HepG2 (cell line): ENCODE results near the gene GRID1. TPM values are rescaled to one million over a fixed set of nuclear protein-coding genes. Genes with fewer than 3 reads are reported as not detected.

Experiments
- ATAC-seq: fragments of 200-7000 bp; cut with Tn5 transposase; 3 replicates; pipeline ENCODE4 v1.9.1; 2020; ENCODE audit warnings: mild to moderate bottlenecking, moderate library complexity
- BruUV-seq: library from RNA; stranded (reverse); fragments of 400-500 nt; replicated peaks from 2 replicates; lab custom pipeline; 2021; lab: Mats Ljungman, UMichigan
- CTCF ChIA-PET: fragments of 300-600 bp; formaldehyde crosslinking; extraction: SDS; loops from one replicate; lab custom pipeline; 2021; ENCODE audit warnings: low total read pairs, inconsistent platforms, low intra/inter-chr PET ratio; lab: Yijun Ruan, JAX
- POLR2A ChIA-PET: fragments of 350-600 bp; sonication (Branson Sonifier 250); formaldehyde crosslinking; loops from one replicate; lab custom pipeline; 2020; ENCODE audit warnings: antibody characterized with exemption, inconsistent platforms; lab: Yijun Ruan, JAX
- DNase-seq: peaks from one replicate; pipeline ENCODE4 v3.0.0-alpha.2; 2015; ENCODE audit warnings: low spot score
- FAIRE-seq: peaks from 3 replicates; lab custom pipeline; 2011; peaks lifted over from hg19 to GRCh38; lab: Jason Lieb, UNC
- H2AFZ ChIP-seq: one replicate; pipeline ENCODE4 v1.6.1; 2011; ENCODE audit warnings: low read length, inconsistent platforms
- H3K27ac ChIP-seq: fragments of 300-600 bp; 3 replicates; pipeline ENCODE4 v1.8.0; 2011; ENCODE audit warnings: mixed run types, mild to moderate bottlenecking, mixed read lengths, low read length, inconsistent platforms; ENCODE audit not compliant: insufficient read depth; ENCODE audit errors: extremely low read length
- H3K27me3 ChIP-seq, 2 experiments: fragments of 200-600 bp in 1 of 2; 2 replicates in 1 of 2; 3 replicates in 1 of 2; pipeline versions ENCODE4 v1.6.0 to v1.8.0; 2011; ENCODE audit warnings: low read length in 2 of 2, mild to moderate bottlenecking in 2 of 2, moderate library complexity in 2 of 2, inconsistent platforms in 1 of 2; ENCODE audit not compliant: insufficient read depth in 2 of 2, control insufficient read depth in 1 of 2
- H3K36me3 ChIP-seq, 2 experiments: fragments of 200-600 bp in 1 of 2; replicated peaks in 1 of 2; 2 replicates in 1 of 2; 3 replicates in 1 of 2; pipeline versions ENCODE4 v1.5.1 to v1.8.0; 2011; ENCODE audit warnings: low read length in 2 of 2, inconsistent platforms in 1 of 2; ENCODE audit not compliant: insufficient read depth in 2 of 2, control insufficient read depth in 1 of 2
- H3K4me1 ChIP-seq: 2 replicates; pipeline ENCODE4 v1.5.1; 2012; ENCODE audit warnings: low read length, inconsistent platforms; ENCODE audit not compliant: insufficient read depth
- H3K4me2 ChIP-seq: 2 replicates; pipeline ENCODE4 v1.6.0; 2011; ENCODE audit warnings: low read depth, low read length, inconsistent platforms
- H3K4me3 ChIP-seq, 3 experiments: fragments of 200-600 bp in 1 of 3; sonication (generic), shearing (Covaris generic) in 1 of 3; replicated peaks in 1 of 3; 2 replicates each; pipeline ENCODE4 v1.5.1; 2011 to 2016; ENCODE audit warnings: low read length in 3 of 3, inconsistent platforms in 2 of 3, low read depth in 2 of 3, mild to moderate bottlenecking in 2 of 3, control low read depth in 1 of 3, mixed read lengths in 1 of 3; ENCODE audit not compliant: insufficient read depth in 1 of 3
- H3K79me2 ChIP-seq: one replicate; pipeline ENCODE4 v1.6.1; 2011; ENCODE audit warnings: low read length, inconsistent platforms; ENCODE audit not compliant: insufficient read depth
- H3K9ac ChIP-seq: 2 replicates; pipeline ENCODE4 v1.6.0; 2011; ENCODE audit warnings: mild to moderate bottlenecking, low read depth, low read length, inconsistent platforms; ENCODE audit not compliant: insufficient read depth
- H3K9me3 ChIP-seq: 2 replicates; pipeline ENCODE4 v1.5.1; 2012; ENCODE audit warnings: mild to moderate bottlenecking, low read length
- H4K20me1 ChIP-seq: 2 replicates; pipeline ENCODE4 v1.6.0; 2011; ENCODE audit warnings: inconsistent platforms, mild to moderate bottlenecking, low read length, moderate library complexity; ENCODE audit not compliant: insufficient read depth
- NR2C2 ChIP-seq: sonication (generic); formaldehyde crosslinking; IDR thresholded peaks from 2 replicates; pipeline ENCODE4 v1.4.0; 2020; ENCODE audit warnings: missing genetic modification reagents, mild to moderate bottlenecking, moderate library complexity, borderline replicate concordance
- TBL1XR1 ChIP-seq: fragments of 150-350 bp; IDR thresholded peaks from 2 replicates; pipeline ENCODE4 v1.6.1; 2014; ENCODE audit warnings: borderline replicate concordance, low read length; ENCODE audit not compliant: partially characterized antibody
- TCF7 ChIP-seq: sonication (generic); IDR thresholded peaks from 2 replicates; pipeline ENCODE4 v1.6.1; 2016; ENCODE audit warnings: antibody characterized with exemption, low read depth
- ZNF12 ChIP-seq: sonication (generic); formaldehyde crosslinking; IDR thresholded peaks from 2 replicates; pipeline ENCODE4 v1.5.0; 2020; ENCODE audit warnings: missing genetic modification reagents
- ZNF234 ChIP-seq: sonication (generic); formaldehyde crosslinking; conservative IDR thresholded peaks from 2 replicates; pipeline ENCODE4 v1.5.1; 2020; ENCODE audit warnings: mild to moderate bottlenecking, missing genetic modification reagents
- ZNF343 ChIP-seq: sonication (generic); formaldehyde crosslinking; IDR thresholded peaks from 2 replicates; pipeline ENCODE4 v1.4.0; 2020; ENCODE audit warnings: mild to moderate bottlenecking, missing genetic modification reagents
- ZNF564 ChIP-seq: sonication (generic); formaldehyde crosslinking; IDR thresholded peaks from 2 replicates; pipeline ENCODE4 v1.8.1; 2023; ENCODE audit warnings: mild to moderate bottlenecking, missing genetic modification reagents
- ZNF703 ChIP-seq: sonication (generic); formaldehyde crosslinking; IDR thresholded peaks from 2 replicates; pipeline ENCODE4 v1.5.1; 2020; ENCODE audit warnings: missing genetic modification reagents, mild to moderate bottlenecking, moderate library complexity, borderline replicate concordance
- ZNF839 ChIP-seq: sonication (generic); formaldehyde crosslinking; IDR thresholded peaks from 2 replicates; pipeline ENCODE4 v1.4.0; 2020; ENCODE audit warnings: missing genetic modification reagents, mild to moderate bottlenecking, borderline replicate concordance
- ZSCAN20 ChIP-seq: sonication (generic); formaldehyde crosslinking; IDR thresholded peaks from 2 replicates; pipeline ENCODE4 v1.4.0; 2020; ENCODE audit warnings: missing genetic modification reagents, mild to moderate bottlenecking, borderline replicate concordance
- ZXDC ChIP-seq: sonication (generic); formaldehyde crosslinking; IDR thresholded peaks from 2 replicates; pipeline ENCODE4 v1.5.0; 2020; ENCODE audit warnings: mild to moderate bottlenecking, missing genetic modification reagents
- WGBS: methylation state at CpG from one replicate; pipeline ENCODE4 v1.1.6; 2017; ENCODE audit warnings: low lambda C conversion rate; 5-methylcytosine and 5-hydroxymethylcytosine counted together
- in situ Hi-C: cut with HindIII; loops from 2 replicates; pipeline ENCODE4 v1.10.0; 2017; ENCODE audit warnings: low pct_unique_long_range_greater_than_20kb; ENCODE audit not compliant: extremely low pct_ligation_motif_present
- intact Hi-C: fragments of 100-400 bp; cut with micrococcal nuclease; formaldehyde crosslinking; loops from one replicate; pipeline ENCODE4 v1.10.0; 2022; ENCODE audit not compliant: unreplicated experiment
- polyA plus RNA-seq, 8 experiments: library from polyadenylated mRNA; depleted of rRNA in 3 of 8; stranded (reverse) in 7 of 8; unstranded in 1 of 8; fragments of >200 nt; fragmentation: Illumina TruSeq in 4 of 8; extraction: Trizol in 4 of 8; gene quantifications; 2 replicates each; pipeline versions ENCODE4 v1.2.1 to v1.2.3, GENCODE V29; 2011 to 2016; ENCODE audit warnings: low read depth in 4 of 8, missing spikeins in 1 of 8, mixed read lengths in 1 of 8; ENCODE audit not compliant: insufficient read depth in 1 of 8
- total RNA-seq, 5 experiments: library from RNA; depleted of rRNA; stranded (reverse); fragments of >200 nt; fragmentation: Illumina TruSeq; extraction: Trizol; gene quantifications; 2 replicates each; pipeline ENCODE4 v1.2.3, GENCODE V29; 2016; ENCODE audit warnings: low read depth in 1 of 5
- TF ChIP-seq, protein P1 (sequence below): IDR thresholded peaks from 2 replicates; pipeline ENCODE4 v1.6.1; 2016; ENCODE audit warnings: mild to moderate bottlenecking
- TF ChIP-seq, protein P2 (sequence below): sonication (generic); formaldehyde crosslinking; IDR thresholded peaks from 2 replicates; pipeline ENCODE4 v1.9.0; 2021; ENCODE audit warnings: missing genetic modification reagents, borderline replicate concordance

GRID1 gene
- total and polyA plus RNA-seq, 2 of the 13 experiments (the other 11 are each of a cell fraction or from before 2014, with no cell fraction given), result 0.05 TPM; not detected in 1

- H3K9me3 ChIP-seq, result no peaks in the 10 kb centered on the region
- H3K9ac ChIP-seq, result no peak overlapping the region
- no peak overlapping the region for H3K4me3 ChIP-seq
- peaks cover 7 to 43% of the 10 kb centered on the region in 2 experiments; a peak in 3 of 5 replicates for H3K27me3 ChIP-seq
- 0 out of 2 replicates have a peak, but pooled peaks have one; percentile 49 for TF ChIP-seq ZNF12 (CRISPR knock-in tag)
- TF ChIP-seq ZNF839, result no peak
- H3K79me2 ChIP-seq, result no peaks in the 10 kb centered on the region
- ATAC-seq (no peak), DNase-seq (no peak), FAIRE-seq (no peak)
- no peaks in the 10 kb centered on the region for H4K20me1 ChIP-seq
- no peak overlapping the region for H3K4me2 ChIP-seq
- no peaks in the 10 kb centered on the region for H3K36me3 ChIP-seq
- in situ Hi-C loops, result no loop called here
- ChIA-PET CTCF (no interaction called here), POLR2A (no interaction called here)
- H3K4me1 ChIP-seq, result peaks cover 8% of the 10 kb centered on the region
- no peak overlapping the region for H3K27ac ChIP-seq
- no TSS peak for BruUV-seq
- intact Hi-C loops, result no loop called here
- no peak overlapping the region for H2AFZ ChIP-seq
- WGBS, result 19% methylated on average over 2 of the region's 3 CpGs
Observed at GRCh38 chr10:86356296-86356695, 10.3 kb downstream of the GRID1 start.

- BruUV-seq, result no TSS peak
- Histone ChIP-seq H3K9me3 (no peaks in the 10 kb centered on the region), H3K36me3 (no peaks in the 10 kb centered on the region), H3K4me2 (no peak overlapping the region), H4K20me1 (no peaks in the 10 kb centered on the region), H3K4me3 (no peak overlapping the region), H3K79me2 (no peaks in the 10 kb centered on the region), H3K9ac (no peak overlapping the region), H3K27me3 (peaks cover 7 to 36% of the 10 kb centered on the region in 2 experiments; a peak in 3 of 5 replicates), H3K4me1 (peaks cover 1% of the 10 kb centered on the region), H2AFZ (no peak overlapping the region), H3K27ac (no peak overlapping the region)
- 0% methylated on average over 4 of the region's 8 CpGs for WGBS
- in situ Hi-C loops, result no loop called here
- ATAC-seq (no peak), FAIRE-seq (no peak), DNase-seq (no peak)
- POLR2A ChIA-PET, result no interaction called here
- intact Hi-C loops, result no loop called here
- CTCF ChIA-PET, result no interaction called here
- TF ChIP-seq ZNF234 (no peak), NR2C2 (CRISPR knock-in tag) (no peak), ZNF703 (CRISPR knock-in tag) (no peak), ZNF343 (CRISPR knock-in tag) (no peak), ZNF564 (CRISPR knock-in tag) (no peak), TCF7 (no peak), TBL1XR1 (no peak), ZSCAN20 (CRISPR knock-in tag) (no peak), ZXDC (CRISPR knock-in tag) (no peak)
- TF ChIP-seq, protein P1, sequence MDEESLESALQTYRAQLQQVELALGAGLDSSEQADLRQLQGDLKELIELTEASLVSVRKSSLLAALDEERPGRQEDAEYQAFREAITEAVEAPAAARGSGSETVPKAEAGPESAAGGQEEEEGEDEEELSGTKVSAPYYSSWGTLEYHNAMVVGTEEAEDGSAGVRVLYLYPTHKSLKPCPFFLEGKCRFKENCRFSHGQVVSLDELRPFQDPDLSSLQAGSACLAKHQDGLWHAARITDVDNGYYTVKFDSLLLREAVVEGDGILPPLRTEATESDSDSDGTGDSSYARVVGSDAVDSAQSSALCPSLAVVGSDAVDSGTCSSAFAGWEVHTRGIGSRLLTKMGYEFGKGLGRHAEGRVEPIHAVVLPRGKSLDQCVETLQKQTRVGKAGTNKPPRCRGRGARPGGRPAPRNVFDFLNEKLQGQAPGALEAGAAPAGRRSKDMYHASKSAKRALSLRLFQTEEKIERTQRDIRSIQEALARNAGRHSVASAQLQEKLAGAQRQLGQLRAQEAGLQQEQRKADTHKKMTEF (CRISPR knock-in tag), result no peak
- TF ChIP-seq, protein P2, sequence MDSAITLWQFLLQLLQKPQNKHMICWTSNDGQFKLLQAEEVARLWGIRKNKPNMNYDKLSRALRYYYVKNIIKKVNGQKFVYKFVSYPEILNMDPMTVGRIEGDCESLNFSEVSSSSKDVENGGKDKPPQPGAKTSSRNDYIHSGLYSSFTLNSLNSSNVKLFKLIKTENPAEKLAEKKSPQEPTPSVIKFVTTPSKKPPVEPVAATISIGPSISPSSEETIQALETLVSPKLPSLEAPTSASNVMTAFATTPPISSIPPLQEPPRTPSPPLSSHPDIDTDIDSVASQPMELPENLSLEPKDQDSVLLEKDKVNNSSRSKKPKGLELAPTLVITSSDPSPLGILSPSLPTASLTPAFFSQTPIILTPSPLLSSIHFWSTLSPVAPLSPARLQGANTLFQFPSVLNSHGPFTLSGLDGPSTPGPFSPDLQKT (CRISPR knock-in tag), result no peak
Observed at GRCh38 chr10:86355571-86356038, 11.0 kb downstream of the GRID1 start.
